GM18499 (cell line): ENCODE data around the gene NET1.

ENCODE experiments used
- ATAC-seq: cut with Tn5 transposase; IDR thresholded peaks from one replicate; pipeline ENCODE4 v1.9.1; 2021; ENCODE audit warnings: moderate number of reproducible peaks; ENCODE audit not compliant: insufficient read depth, unreplicated experiment

Gene NET1

GRCh38 chr10:5441106-5441505 is 28.7 kb downstream of the NET1 start:
- ATAC-seq = no peak

DNA sequence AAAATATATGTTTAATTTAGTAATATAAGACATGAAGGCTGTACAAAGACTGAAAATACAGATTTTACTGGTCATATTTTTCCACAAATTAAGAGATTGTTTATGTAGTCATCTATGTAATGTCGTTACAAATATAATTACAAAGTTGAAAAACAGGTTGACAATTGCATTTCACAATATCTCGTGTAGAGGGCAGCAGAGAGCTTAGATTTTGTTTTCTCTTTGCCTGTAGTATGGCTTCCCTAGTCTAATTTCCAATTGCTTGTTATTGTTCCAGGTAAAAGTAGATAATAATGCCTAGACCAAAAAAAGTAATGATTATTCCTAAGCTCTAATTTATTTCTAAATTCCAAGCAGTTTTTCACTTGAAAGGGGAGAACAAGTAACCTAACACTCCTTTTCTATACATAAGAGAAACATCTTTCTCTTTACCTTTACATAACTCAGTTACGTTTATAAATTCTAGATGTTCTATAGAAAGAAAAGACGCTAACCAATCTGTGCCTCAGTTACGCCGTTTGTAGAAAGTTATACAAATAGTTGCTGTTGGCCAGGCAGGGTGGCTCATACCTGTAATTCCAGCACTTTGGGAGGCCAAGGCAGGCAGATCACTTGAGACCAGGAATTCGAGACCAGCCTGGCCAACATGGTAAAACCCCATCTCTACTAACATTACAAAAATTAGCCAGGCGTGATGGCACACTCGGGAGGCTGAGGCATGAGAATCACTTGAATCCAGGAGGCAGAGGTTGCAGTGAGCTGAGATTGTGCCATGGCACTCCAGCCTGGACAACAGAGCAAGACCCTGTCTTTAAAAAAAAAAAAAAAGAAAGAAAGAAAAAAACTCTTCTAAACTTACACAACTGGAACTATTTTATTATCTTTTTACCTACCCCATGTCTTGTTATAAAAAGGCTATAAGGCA is 30.0 kb downstream of the NET1 start:
- no peak for ATAC-seq

DNA sequence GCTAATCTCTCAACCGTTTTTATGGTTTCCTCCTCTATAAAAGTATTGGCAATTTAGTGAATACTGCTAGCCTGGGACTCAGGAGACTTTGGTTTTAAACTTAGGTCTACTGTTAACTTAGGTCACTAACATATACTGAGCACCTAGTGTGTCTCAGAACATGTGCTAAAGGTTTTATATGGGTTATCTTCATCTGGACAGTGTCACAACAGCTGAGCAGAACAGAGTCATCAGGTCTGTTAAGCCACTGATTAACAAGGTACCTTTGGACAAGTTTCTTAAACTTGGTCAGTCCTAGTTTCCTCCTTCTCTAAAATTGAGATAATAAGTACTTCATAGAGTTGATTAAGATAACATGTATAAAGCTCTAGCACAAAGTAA is 30.6 kb downstream of the NET1 start:
- no peak for ATAC-seq

DNA sequence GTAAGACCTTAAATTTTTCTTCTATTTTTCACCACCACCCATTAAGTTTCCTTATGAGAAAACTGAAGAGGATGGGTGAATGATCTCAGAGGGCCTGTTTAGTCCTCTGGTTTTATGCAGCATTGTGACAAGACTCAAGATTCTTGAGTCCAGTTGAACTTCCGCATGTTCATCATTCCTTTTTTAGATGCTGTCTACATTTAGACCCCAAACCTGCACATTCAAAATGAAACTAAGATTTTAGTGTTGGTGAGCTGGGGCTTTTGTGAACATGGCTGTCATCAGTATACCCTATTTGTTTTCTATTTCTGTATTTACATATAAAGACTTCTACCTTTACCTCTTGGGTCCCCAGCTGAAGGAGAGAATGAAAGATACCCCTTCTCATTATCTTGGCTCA is 31.1 kb downstream of the NET1 start:
- ATAC-seq = peak; percentile 64

GRCh38 chr10:5445006-5445405 is 32.6 kb downstream of the NET1 start:
- no peak for ATAC-seq

DNA sequence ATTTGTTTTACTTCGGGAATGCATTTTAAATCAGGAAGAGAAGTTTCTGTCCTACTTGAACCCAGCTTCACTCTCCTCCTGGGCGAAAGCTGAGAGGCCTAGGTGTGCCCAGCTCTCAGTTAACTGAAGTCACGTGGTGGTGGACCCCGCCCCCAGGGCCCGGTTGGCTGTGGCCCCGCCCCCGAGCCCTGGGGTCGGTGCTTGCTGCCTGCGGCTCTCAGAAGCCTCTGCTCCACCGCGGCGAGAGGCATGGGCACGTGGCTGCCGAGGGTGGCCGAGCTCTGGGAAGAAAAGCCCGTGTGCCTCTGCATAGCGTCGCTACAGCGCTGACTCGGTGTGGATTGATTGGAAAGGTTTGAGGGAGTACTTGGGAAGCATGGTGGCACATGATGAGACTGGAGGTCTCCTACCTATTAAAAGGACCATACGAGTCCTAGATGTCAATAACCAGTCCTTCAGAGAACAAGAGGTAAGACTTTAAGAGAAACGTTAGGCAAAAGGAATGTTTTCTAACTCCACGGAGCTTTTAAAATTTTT is 34.1 kb downstream of the NET1 start:
- ATAC-seq = no peak

DNA sequence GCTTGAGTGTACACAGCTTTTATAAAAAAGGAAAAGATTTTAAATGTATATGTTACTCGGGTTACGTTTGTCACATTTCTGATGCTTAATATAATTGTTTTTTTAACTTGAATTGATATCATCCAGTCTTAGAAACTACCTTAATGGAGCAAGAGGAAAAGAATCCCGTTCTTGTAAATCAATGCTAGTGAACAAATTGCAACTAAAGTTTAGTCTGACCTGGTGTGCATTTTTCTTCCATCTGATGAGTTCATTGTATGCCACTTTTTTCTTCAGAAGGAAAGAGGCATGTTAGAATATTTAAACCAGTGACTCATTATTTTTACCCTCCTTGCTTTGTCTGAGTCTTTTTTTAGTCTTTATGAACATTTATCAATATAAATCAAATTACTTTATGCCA is 34.7 kb downstream of the NET1 start:
- no peak for ATAC-seq

DNA sequence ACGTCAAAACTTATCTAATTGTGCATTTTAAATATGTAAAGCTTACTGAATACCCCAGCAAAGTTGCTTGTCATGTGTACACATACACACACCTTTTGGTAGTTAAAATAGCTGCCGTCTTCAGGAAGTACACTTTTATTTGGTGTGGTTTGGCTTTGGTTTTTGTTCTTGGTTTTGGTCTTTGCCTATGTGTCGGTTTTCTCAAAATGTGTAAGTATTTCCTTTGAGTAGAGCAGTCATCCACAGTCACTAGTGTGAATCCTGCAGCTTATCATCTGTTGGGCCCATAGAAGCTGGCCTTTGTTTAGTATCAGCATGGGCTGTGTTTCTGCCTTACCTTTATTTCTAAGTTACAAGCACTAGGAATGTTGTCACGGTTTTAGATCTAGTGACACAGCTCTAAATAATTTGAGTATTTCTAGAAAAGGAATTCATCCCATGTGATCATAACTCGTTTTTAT is 35.3 kb downstream of the NET1 start:
- peak; percentile 55 for ATAC-seq

- no peak for ATAC-seq
Observed at GRCh38 chr10:5448333-5449001, 36.1 kb downstream of the NET1 start.

- ATAC-seq = no peak
Observed at GRCh38 chr10:5449227-5449626, 36.9 kb downstream of the NET1 start.

DNA sequence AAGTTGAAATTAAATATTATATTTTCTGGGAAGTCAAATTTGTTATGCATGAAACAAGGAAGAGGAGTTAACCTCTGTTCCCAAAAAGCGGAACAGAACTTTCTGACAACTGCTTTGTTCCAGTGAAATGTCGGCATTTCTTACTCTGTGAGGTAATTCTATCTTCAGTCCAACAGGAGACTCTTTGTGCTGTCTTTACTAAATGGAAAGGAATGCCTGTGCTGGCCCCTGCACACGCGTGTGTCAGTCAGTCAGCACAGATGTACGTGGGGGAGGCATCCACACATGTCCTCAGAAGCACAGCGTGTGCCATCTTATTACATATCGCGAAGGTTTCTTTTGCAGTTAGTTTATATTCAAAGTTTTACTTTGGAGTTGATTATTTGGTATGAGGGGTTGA is 37.5 kb downstream of the NET1 start:
- no peak for ATAC-seq

DNA sequence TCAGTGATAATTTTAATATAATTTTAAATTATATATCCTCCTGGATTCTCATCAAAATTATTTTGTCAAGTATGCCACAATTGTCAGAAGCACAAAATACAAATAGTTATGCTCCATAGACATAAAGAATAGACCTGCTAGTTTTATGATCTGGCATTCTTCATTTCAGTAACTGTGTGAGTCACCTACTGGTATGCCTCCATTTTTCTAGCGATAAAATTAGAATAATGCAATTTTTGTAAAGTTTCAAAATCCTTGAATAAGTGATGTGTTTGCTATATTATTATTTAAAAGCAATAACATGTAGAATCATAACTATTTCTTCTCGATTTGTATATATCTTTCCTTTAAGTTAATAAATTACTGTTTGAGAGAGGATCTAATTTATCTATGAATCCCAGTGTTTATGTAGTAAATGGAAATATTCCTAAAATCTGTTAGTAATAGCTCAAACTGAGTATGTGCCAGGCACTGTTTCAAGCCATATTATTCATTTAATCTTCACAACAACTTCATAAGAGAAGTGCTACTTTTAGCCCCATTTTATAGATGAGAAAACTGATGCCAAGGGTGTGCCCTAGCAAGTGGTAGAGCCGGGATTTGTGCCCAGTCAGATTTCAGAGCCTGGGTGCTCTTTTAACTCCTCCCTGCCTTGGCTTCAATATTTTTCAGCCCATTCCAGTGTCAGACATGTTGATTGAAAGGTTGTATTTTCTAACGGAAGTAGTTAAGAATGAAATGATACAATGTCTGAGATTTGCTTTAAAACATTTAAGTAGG is 38.4 kb downstream of the NET1 start:
- no peak for ATAC-seq

DNA sequence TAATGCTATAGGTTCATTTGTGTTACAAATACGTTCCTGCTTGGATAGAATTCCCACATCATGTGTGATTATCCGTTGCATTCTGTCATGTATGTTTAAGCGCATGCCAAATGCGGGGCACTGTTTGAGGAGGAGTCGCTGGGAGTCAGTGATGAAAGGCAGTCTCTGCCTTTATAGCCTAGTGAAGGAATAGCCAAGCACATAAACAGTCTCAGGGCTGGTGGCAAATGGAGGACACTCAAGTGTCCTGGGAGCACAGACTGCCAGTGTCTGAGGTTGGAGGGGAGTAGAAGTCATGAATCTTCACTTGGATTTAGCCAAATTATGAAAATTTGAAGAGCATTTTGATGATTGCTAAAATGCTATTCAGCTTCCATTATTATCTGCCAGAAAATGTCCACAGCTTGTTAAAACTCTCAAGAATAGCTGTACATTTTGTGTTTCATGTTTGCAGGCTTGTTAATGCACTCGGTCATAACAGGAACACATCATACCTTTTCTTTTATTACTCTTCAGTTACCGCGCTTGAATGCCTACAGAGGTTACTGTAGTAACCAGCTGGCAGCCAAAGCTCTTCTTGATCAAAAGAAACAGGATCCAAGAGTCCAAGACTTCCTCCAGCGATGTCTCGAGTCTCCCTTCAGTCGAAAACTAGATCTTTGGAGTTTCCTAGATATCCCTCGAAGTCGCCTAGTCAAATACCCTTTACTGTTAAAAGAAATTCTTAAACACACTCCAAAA is 41.6 kb downstream of the NET1 start:
- no peak for ATAC-seq

DNA sequence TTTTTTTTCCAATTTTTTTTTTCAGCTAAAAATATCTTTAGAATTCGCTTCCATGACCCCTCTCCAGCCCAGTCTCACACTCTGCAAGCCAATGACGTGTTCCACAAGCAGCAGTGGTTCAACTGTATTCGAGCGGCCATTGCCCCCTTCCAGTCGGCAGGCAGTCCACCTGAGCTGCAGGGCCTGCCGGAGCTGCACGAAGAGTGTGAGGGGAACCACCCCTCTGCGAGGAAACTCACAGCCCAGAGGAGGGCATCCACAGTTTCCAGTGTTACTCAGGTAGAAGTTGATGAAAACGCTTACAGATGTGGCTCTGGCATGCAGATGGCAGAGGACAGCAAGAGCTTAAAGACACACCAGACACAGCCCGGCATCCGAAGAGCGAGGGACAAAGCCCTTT is 44.2 kb downstream of the NET1 start:
- ATAC-seq = no peak

DNA sequence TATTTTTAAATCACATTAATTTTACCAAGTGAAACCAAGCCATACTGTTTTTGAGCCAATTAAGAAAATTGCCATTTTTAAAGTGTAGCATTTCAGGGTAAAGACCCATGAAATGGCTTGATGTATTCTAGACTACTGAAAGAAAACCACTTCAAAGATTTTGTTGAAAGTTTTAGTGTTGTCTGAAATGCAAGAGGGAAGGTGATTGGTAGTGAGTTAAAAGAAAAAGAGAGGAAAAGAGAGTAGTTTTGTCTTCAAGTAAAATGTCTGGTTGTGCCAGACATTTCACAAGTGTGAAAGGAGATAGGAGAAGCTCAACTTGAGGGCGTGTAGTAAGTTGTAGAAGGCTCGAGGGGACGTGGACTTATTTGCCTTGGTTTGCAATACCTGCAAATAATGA is 45.4 kb downstream of the NET1 start:
- ATAC-seq = no peak

DNA sequence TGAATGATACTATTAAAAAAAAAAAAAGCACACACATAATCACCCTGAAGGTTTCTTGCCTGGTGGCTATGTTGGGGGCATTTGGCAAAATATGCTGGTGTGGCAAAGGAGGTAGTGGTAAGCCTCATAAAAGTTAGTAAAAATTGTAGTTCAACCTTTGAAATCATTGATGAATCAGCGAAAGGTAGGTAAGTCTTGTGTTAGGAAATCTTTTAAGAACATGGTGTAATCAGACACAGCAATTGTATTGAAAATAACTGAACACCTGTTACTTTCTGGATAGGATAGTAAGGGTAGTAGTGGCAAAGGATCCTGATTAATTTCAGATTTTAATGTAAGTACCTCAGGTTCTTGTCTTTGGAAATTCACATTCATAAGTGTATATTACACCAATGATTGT is 46.1 kb downstream of the NET1 start:
- no peak for ATAC-seq

- ATAC-seq = no peak
Observed at GRCh38 chr10:5458949-5459747, 46.8 kb downstream of the NET1 start.

GRCh38 chr10:5460468-5461202 is 48.3 kb downstream of the NET1 start:
- no peak for ATAC-seq

- ATAC-seq = no peak
Observed at GRCh38 chr10:5461203-5461588, 48.8 kb downstream of the NET1 start.
